ENCODE measurements around the gene MPG. TPM values are rescaled to one million over a fixed set of nuclear protein-coding genes. Genes with fewer than 3 reads are reported as not detected.

Gene MPG
- polyA plus RNA-seq, 1 donor (not counting 4 experiments of a cell fraction or from before 2014, with no cell fraction given), result 22.7 TPM

DNA sequence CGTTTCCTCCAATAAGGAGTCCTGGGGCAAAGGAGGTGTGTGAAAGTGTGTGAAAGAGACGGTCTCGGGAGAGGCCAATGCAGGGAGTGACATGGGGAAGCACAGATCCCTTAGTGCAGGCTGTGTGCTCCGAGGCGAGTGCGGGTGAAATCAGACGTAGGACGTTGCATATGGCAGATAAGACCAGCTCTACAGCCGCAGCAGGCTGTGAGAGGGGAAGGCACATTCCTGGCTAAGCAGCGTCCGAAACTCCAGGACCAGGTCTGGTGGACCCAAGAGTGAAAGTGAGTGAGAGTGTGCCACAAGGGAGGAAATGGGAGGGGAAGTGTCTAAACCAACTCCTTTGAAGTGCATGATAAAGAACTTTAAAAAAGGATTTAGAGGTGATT, 36.0 kb upstream of the MPG start:
- H3K4me3 ChIP-seq (ENCODE audit: control insufficient read depth in 2 of 3, extremely low read depth in 1 of 3, insufficient read depth in 2 of 3, low read depth in 1 of 3, low read length in 3 of 3), result no peak overlapping the region
- dilution Hi-C loops (cut with MboI; ENCODE audit: extremely low pct_ligation_motif_present, low sequenced_read_pairs), result no loop called here
- H3K4me1 ChIP-seq (ENCODE audit: control insufficient read depth, extremely low read depth, insufficient read depth, low read length), result peaks cover 3% of the 10 kb centered on the region
- TF ChIP-seq EZH2 (IDR thresholded peaks at IDR 0.05; ENCODE audit: low read length), result no peak
- TF ChIP-seq, protein P1, sequence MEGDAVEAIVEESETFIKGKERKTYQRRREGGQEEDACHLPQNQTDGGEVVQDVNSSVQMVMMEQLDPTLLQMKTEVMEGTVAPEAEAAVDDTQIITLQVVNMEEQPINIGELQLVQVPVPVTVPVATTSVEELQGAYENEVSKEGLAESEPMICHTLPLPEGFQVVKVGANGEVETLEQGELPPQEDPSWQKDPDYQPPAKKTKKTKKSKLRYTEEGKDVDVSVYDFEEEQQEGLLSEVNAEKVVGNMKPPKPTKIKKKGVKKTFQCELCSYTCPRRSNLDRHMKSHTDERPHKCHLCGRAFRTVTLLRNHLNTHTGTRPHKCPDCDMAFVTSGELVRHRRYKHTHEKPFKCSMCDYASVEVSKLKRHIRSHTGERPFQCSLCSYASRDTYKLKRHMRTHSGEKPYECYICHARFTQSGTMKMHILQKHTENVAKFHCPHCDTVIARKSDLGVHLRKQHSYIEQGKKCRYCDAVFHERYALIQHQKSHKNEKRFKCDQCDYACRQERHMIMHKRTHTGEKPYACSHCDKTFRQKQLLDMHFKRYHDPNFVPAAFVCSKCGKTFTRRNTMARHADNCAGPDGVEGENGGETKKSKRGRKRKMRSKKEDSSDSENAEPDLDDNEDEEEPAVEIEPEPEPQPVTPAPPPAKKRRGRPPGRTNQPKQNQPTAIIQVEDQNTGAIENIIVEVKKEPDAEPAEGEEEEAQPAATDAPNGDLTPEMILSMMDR (optimal IDR thresholded peaks at IDR 0.05 in 1 of 3, IDR thresholded peaks at IDR 0.05 in 1 of 3, conservative IDR thresholded peaks at IDR 0.05 in 1 of 3; ENCODE audit: extremely low read depth in 1 of 3, insufficient read depth in 2 of 3, low read length in 3 of 3), result no peak
- H3K4me2 ChIP-seq (ENCODE audit: control insufficient read depth, extremely low read depth, insufficient read depth, low read depth, low read length), result no peak overlapping the region
- FAIRE-seq (no peak), DNase-seq (ENCODE audit: low read depth, low spot score) (no peak)
- H2AFZ ChIP-seq (ENCODE audit: control insufficient read depth, low read length), result no peak overlapping the region
- no peaks in the 10 kb centered on the region for H3K27me3 ChIP-seq (ENCODE audit: control insufficient read depth, extremely low read depth, insufficient read depth, low read length)
- H3K36me3 ChIP-seq (ENCODE audit: control insufficient read depth in 2 of 2, extremely low read depth in 1 of 2, insufficient read depth in 2 of 2, low read length in 2 of 2), result peaks cover 12 to 24% of the 10 kb centered on the region in 2 experiments
- no peaks in the 10 kb centered on the region for H3K79me2 ChIP-seq (ENCODE audit: control insufficient read depth, insufficient read depth, low read length)
- no peaks in the 10 kb centered on the region for H4K20me1 ChIP-seq (ENCODE audit: control insufficient read depth, extremely low read depth, insufficient read depth, low read length)
- no peak overlapping the region for H3K9ac ChIP-seq (ENCODE audit: control insufficient read depth, extremely low read depth, insufficient read depth, low read length)
- H3K9me1 ChIP-seq (ENCODE audit: control insufficient read depth, extremely low read depth, insufficient read depth, low read length), result no peaks in the 10 kb centered on the region
- H3K9me3 ChIP-seq (ENCODE audit: control insufficient read depth, low read depth, low read length), result no peaks in the 10 kb centered on the region
- H3K27ac ChIP-seq (ENCODE audit: control insufficient read depth, insufficient read depth, low read length), result no peak overlapping the region

DNA sequence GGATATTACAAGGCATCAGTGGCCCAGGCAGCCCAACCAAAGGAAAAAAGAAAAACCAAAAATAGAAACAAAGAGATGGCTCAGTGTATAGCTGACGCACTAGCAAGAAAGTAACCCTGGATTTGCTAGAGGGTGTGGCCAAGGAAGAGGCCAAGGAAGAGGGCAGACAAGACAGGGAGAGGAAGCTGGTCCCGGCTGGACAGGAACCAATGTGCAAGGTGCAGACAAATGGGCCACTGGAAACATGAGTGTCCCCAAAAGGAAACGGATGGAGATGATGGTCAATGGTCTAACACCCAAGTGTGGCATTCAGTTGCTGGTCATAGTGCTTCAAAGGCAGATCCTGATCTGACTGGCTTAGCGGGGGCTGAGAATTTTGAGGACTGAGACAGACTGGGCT, 35.3 kb upstream of the MPG start:
- Histone ChIP-seq H3K36me3 (ENCODE audit: control insufficient read depth in 2 of 2, extremely low read depth in 1 of 2, insufficient read depth in 2 of 2, low read length in 2 of 2) (peaks cover 14 to 28% of the 10 kb centered on the region in 2 experiments), H3K4me2 (ENCODE audit: control insufficient read depth, extremely low read depth, insufficient read depth, low read depth, low read length) (no peak overlapping the region)

More for the DNA sequence above, 35.3 kb upstream of the MPG start:
- Histone ChIP-seq H3K9me3 (ENCODE audit: control insufficient read depth, low read depth, low read length) (no peaks in the 10 kb centered on the region), H3K9ac (ENCODE audit: control insufficient read depth, extremely low read depth, insufficient read depth, low read length) (no peak overlapping the region), H3K27ac (ENCODE audit: control insufficient read depth, insufficient read depth, low read length) (no peak overlapping the region), H4K20me1 (ENCODE audit: control insufficient read depth, extremely low read depth, insufficient read depth, low read length) (no peaks in the 10 kb centered on the region), H3K4me1 (ENCODE audit: control insufficient read depth, extremely low read depth, insufficient read depth, low read length) (peaks cover 3% of the 10 kb centered on the region), H2AFZ (ENCODE audit: control insufficient read depth, low read length) (no peak overlapping the region), H3K4me3 (ENCODE audit: control insufficient read depth in 2 of 3, extremely low read depth in 1 of 3, insufficient read depth in 2 of 3, low read depth in 1 of 3, low read length in 3 of 3) (no peak overlapping the region), H3K79me2 (ENCODE audit: control insufficient read depth, insufficient read depth, low read length) (peaks cover 2% of the 10 kb centered on the region), H3K9me1 (ENCODE audit: control insufficient read depth, extremely low read depth, insufficient read depth, low read length) (no peaks in the 10 kb centered on the region), H3K27me3 (ENCODE audit: control insufficient read depth, extremely low read depth, insufficient read depth, low read length) (no peaks in the 10 kb centered on the region)
- DNase-seq (ENCODE audit: low read depth, low spot score), result no peak
- TF ChIP-seq, protein P1 (optimal IDR thresholded peaks at IDR 0.05 in 1 of 3, IDR thresholded peaks at IDR 0.05 in 1 of 3, conservative IDR thresholded peaks at IDR 0.05 in 1 of 3; ENCODE audit: extremely low read depth in 1 of 3, insufficient read depth in 2 of 3, low read length in 3 of 3), result no peak
- TF ChIP-seq EZH2 (IDR thresholded peaks at IDR 0.05; ENCODE audit: low read length), result no peak
- dilution Hi-C loops (cut with MboI; ENCODE audit: extremely low pct_ligation_motif_present, low sequenced_read_pairs), result no loop called here
- no peak for FAIRE-seq

Measured in keratinocyte (primary cell).